CD4-positive, alpha-beta T cell (primary cell): ENCODE data around the gene CARD9. TPM values are rescaled to one million over a fixed set of nuclear protein-coding genes. Genes with fewer than 3 reads are reported as not detected.

Experiments used
- ATAC-seq: fragments of 200-7000 bp; cut with Tn5 transposase; one replicate; pipeline ENCODE4 v1.10.0; 2022; ENCODE audit warnings: mild to moderate bottlenecking; ENCODE audit not compliant: poor library complexity
- CTCF ChIA-PET: fragments of 350-600 bp; sonication (Branson Sonifier 250); formaldehyde crosslinking; loops from one replicate; lab custom pipeline; 2021; ENCODE audit warnings: antibody characterized with exemption, inconsistent platforms; lab: Charles Lee
- POLR2A ChIA-PET: fragments of 350-600 bp; sonication (Branson Sonifier 250); formaldehyde crosslinking; loops from one replicate; lab custom pipeline; 2021; ENCODE audit warnings: antibody characterized with exemption, inconsistent platforms; lab: Charles Lee
- DNase-seq, 14 experiments: peaks; one replicate each; pipeline ENCODE4 v3.0.0-alpha.2; 2013 to 2020; ENCODE audit warnings: mixed read lengths in 2 of 14
- H3K27ac ChIP-seq, 2 donors: one replicate each; pipeline versions ENCODE4 v1.5.1 to v1.7.0; 2013; ENCODE audit warnings: low read length in 2 of 2, low read depth in 1 of 2, mild to moderate bottlenecking in 1 of 2
- H3K27me3 ChIP-seq, 2 experiments: 1 replicate in 1 of 2; 2 replicates in 1 of 2; pipeline versions ENCODE4 v1.6.1 to v1.7.0; 2013; ENCODE audit warnings: low read length in 2 of 2, control low read depth in 1 of 2, mild to moderate bottlenecking in 1 of 2, moderate library complexity in 1 of 2; ENCODE audit not compliant: insufficient read depth in 2 of 2, control insufficient read depth in 1 of 2
- H3K36me3 ChIP-seq: one replicate; pipeline ENCODE4 v1.6.1; 2013; ENCODE audit warnings: low read length, control low read depth; ENCODE audit not compliant: insufficient read depth
- H3K4me1 ChIP-seq: one replicate; pipeline ENCODE4 v1.6.1; 2013; ENCODE audit warnings: low read length, control low read depth; ENCODE audit not compliant: insufficient read depth
- H3K4me3 ChIP-seq: one replicate; pipeline ENCODE4 v1.5.1; 2013; ENCODE audit warnings: mild to moderate bottlenecking, low read length, moderate library complexity
- H3K9me3 ChIP-seq, 2 experiments: 1 replicate in 1 of 2; 2 replicates in 1 of 2; pipeline versions ENCODE4 v1.6.1 to v1.7.0; 2013; ENCODE audit warnings: low read length in 2 of 2, mild to moderate bottlenecking in 2 of 2, control low read depth in 1 of 2, moderate library complexity in 1 of 2; ENCODE audit not compliant: control insufficient read depth in 1 of 2, insufficient read depth in 1 of 2
- H3K27ac Mint-ChIP-seq: one replicate; pipeline ENCODE4 v1.8.0; 2020; ENCODE audit warnings: mixed read lengths
- H3K27me3 Mint-ChIP-seq: one replicate; pipeline ENCODE4 v1.8.0; 2021; ENCODE audit warnings: mixed read lengths
- H3K36me3 Mint-ChIP-seq: one replicate; pipeline ENCODE4 v1.8.0; 2021; ENCODE audit warnings: low read depth, mixed read lengths
- H3K4me1 Mint-ChIP-seq: one replicate; pipeline ENCODE4 v1.8.0; 2021; ENCODE audit warnings: low read depth, mixed read lengths
- H3K4me3 Mint-ChIP-seq: one replicate; pipeline ENCODE4 v1.8.0; 2020; ENCODE audit warnings: mild to moderate bottlenecking, mixed read lengths
- H3K9me3 Mint-ChIP-seq: one replicate; pipeline ENCODE4 v1.8.0; 2020; ENCODE audit warnings: mixed read lengths
- CTCF ChIP-seq: fragments of 200-600 bp; IDR thresholded peaks from one replicate; pipeline ENCODE4 v1.8.0; 2022; ENCODE audit warnings: antibody characterized with exemption, mild to moderate bottlenecking
- intact Hi-C, 2 experiments: fragments of 100-400 bp; cut with DNase I in 1 of 2; cut with micrococcal nuclease in 1 of 2; formaldehyde crosslinking; loops; one replicate each; pipeline versions ENCODE4 v1.15.1 to v1.9.0; 2023 to 2025; cut with DNase I, micrococcal nuclease
- total RNA-seq, 174 experiments: library from RNA in 2 of 174; stranded (reverse) in 2 of 174; gene quantifications; one replicate each; pipeline ENCODE4 v1.2.3 and lab custom pipeline; 2021 to 2026

The CARD9 gene
- total RNA-seq, 2 experiments from 2014 or later, result 0.36 to 0.64 TPM

GRCh38 chr9:136404801-136405136 lies 31.3 kb upstream of the CARD9 start:
- H3K9me3 ChIP-seq, result no peaks in the 10 kb centered on the region
- ChIA-PET POLR2A (interaction anchor here (0.6 to 2.0 kb wide), 2 partner anchors 135 to 718 kb away, joined by 4 to 6 read pairs; no protein-coding TSS in a partner anchor), CTCF (interaction anchor here (1.8 kb wide), 1 partner anchor 41 kb away, joined by 18 read pairs; the partner anchor contains the start of gene DNLZ)
- Mint-ChIP-seq H3K27ac (peak overlapping the region; percentile 91), H3K4me1 (peaks cover 54% of the 10 kb centered on the region), H3K9me3 (no peaks in the 10 kb centered on the region), H3K4me3 (peak overlapping the region; percentile 55), H3K36me3 (peaks cover 48% of the 10 kb centered on the region), H3K27me3 (no peaks in the 10 kb centered on the region)
- intact Hi-C loops, result loop anchor here in 1 of 2 experiments (10.0 kb wide), 3 partner anchors 140 to 440 kb away; partner anchors contain the start of genes NOTCH1, RABL6 and UBAC1
- peaks cover 28% of the 10 kb centered on the region for H3K36me3 ChIP-seq
- H3K4me1 ChIP-seq, result peaks cover 75% of the 10 kb centered on the region
- ATAC-seq, result no peak
- no peak for TF ChIP-seq CTCF
- peak overlapping the region; percentile 52 to 86 for H3K27ac ChIP-seq
- peak overlapping the region; percentile 9 for H3K4me3 ChIP-seq
- no peak for DNase-seq
- no peaks in the 10 kb centered on the region for H3K27me3 ChIP-seq

- ATAC-seq, result no peak
- H3K4me1 ChIP-seq, result peaks cover 74% of the 10 kb centered on the region
- no peaks in the 10 kb centered on the region for H3K9me3 ChIP-seq
- no peak for TF ChIP-seq CTCF
- Mint-ChIP-seq H3K4me1 (peaks cover 53% of the 10 kb centered on the region), H3K27me3 (no peaks in the 10 kb centered on the region), H3K27ac (peak overlapping the region; percentile 91), H3K36me3 (peaks cover 47% of the 10 kb centered on the region), H3K9me3 (no peaks in the 10 kb centered on the region), H3K4me3 (peak overlapping the region; percentile 74)
- intact Hi-C loops, result loop anchor here in 1 of 2 experiments (10.0 kb wide), 3 partner anchors 141 to 439 kb away; partner anchors contain the start of genes NOTCH1, RABL6 and UBAC1
- H3K36me3 ChIP-seq, result peaks cover 28% of the 10 kb centered on the region
- CTCF ChIA-PET, result interaction anchor here (1.8 kb wide), 1 partner anchor 41 kb away, joined by 18 read pairs; the partner anchor contains the start of gene DNLZ
- H3K27ac ChIP-seq, result peak overlapping the region; percentile 52 to 86
- peak overlapping the region; percentile 24 for H3K4me3 ChIP-seq
- POLR2A ChIA-PET, result interaction anchor here (0.8 to 2.0 kb wide), 6 partner anchors 14 to 136 kb away, joined by 4 to 7 read pairs (median 6); partner anchors contain the start of genes DNLZ and INPP5E
- peak in 6 of 14 experiments; percentile 16 to 74 (median 54) for DNase-seq
- H3K27me3 ChIP-seq, result no peaks in the 10 kb centered on the region
Observed at GRCh38 chr9:136403915-136404800, 30.7 kb upstream of the CARD9 start.

- ChIA-PET CTCF (interaction anchor here (1.8 kb wide), 1 partner anchor 40 kb away, joined by 18 read pairs; the partner anchor contains the start of gene DNLZ), POLR2A (interaction anchor here (0.8 to 2.0 kb wide), 6 partner anchors 14 to 136 kb away, joined by 4 to 7 read pairs (median 6); partner anchors contain the start of genes DNLZ and INPP5E)
- H3K4me3 ChIP-seq, result peak overlapping the region; percentile 24
- peak; percentile 33 to 93 (median 63) for DNase-seq
- H3K27me3 Mint-ChIP-seq, result no peaks in the 10 kb centered on the region
- peak; percentile 86 for ATAC-seq
- no peaks in the 10 kb centered on the region for H3K9me3 ChIP-seq
- H3K27ac ChIP-seq, result peak overlapping the region; percentile 47 to 86
- peaks cover 46% of the 10 kb centered on the region for H3K36me3 Mint-ChIP-seq
- H3K4me1 Mint-ChIP-seq, result peaks cover 54% of the 10 kb centered on the region
- H3K4me1 ChIP-seq, result peaks cover 74% of the 10 kb centered on the region
- no peak for TF ChIP-seq CTCF
- peak overlapping the region; percentile 91 for H3K27ac Mint-ChIP-seq
- H3K36me3 ChIP-seq, result peaks cover 28% of the 10 kb centered on the region
- intact Hi-C loops, result loop anchor here in 1 of 2 experiments (10.0 kb wide), 3 partner anchors 141 to 439 kb away; partner anchors contain the start of genes NOTCH1, RABL6 and UBAC1
- H3K4me3 Mint-ChIP-seq, result peak overlapping the region; percentile 74
- no peaks in the 10 kb centered on the region for H3K9me3 Mint-ChIP-seq
- H3K27me3 ChIP-seq, result no peaks in the 10 kb centered on the region
Observed at GRCh38 chr9:136403538-136403914, 30.1 kb upstream of the CARD9 start.
